SK-N-MC (cell line): Measurements from ENCODE around the gene BCL11B.

Source experiments
- DNase-seq: peaks from one replicate; pipeline ENCODE4 v3.0.0-alpha.2; 2011; ENCODE audit warnings: low read depth, low spot score
- H3K27ac ChIP-seq: fragments of 200-600 bp; sonication (generic); 2 replicates; pipeline ENCODE4 v1.5.1; 2016; ENCODE audit warnings: mixed run types
- H3K36me3 ChIP-seq: fragments of 200-600 bp; sonication (generic); 2 replicates; pipeline ENCODE4 v1.6.1; 2017; ENCODE audit warnings: antibody characterized with exemption, low read length, mixed read lengths; ENCODE audit not compliant: insufficient read depth
- H3K4me3 ChIP-seq: fragments of 200-600 bp; sonication (generic); 2 replicates; pipeline ENCODE4 v1.5.1; 2016
- H3K9ac ChIP-seq: fragments of 200-600 bp; sonication (generic); 2 replicates; pipeline ENCODE4 v1.8.0; 2017; ENCODE audit warnings: mixed run types, mixed read lengths; ENCODE audit not compliant: insufficient read length
- H3K9me3 ChIP-seq: fragments of 200-600 bp; sonication (generic); 2 replicates; pipeline ENCODE4 v1.6.1; 2017; ENCODE audit warnings: low read depth, mild to moderate bottlenecking, antibody characterized with exemption, low read length, moderate library complexity, mixed read lengths
- EZH2 ChIP-seq: fragments of 200-600 bp; sonication (generic); IDR thresholded peaks from one replicate; pipeline ENCODE4 v1.6.1; 2017; ENCODE audit warnings: antibody characterized with exemption
- FOXP2 ChIP-seq: optimal IDR thresholded peaks from 2 replicates; pipeline ENCODE3; 2011; ENCODE audit warnings: mild to moderate bottlenecking, moderate library complexity; ENCODE audit not compliant: insufficient read depth; ENCODE audit errors: extremely low read length, control extremely low read depth
- POLR2AphosphoS5 ChIP-seq: IDR thresholded peaks from 2 replicates; pipeline ENCODE4 v1.6.1; 2012; ENCODE audit warnings: mild to moderate bottlenecking, low read depth, low read length, borderline replicate concordance

Gene BCL11B

DNA sequence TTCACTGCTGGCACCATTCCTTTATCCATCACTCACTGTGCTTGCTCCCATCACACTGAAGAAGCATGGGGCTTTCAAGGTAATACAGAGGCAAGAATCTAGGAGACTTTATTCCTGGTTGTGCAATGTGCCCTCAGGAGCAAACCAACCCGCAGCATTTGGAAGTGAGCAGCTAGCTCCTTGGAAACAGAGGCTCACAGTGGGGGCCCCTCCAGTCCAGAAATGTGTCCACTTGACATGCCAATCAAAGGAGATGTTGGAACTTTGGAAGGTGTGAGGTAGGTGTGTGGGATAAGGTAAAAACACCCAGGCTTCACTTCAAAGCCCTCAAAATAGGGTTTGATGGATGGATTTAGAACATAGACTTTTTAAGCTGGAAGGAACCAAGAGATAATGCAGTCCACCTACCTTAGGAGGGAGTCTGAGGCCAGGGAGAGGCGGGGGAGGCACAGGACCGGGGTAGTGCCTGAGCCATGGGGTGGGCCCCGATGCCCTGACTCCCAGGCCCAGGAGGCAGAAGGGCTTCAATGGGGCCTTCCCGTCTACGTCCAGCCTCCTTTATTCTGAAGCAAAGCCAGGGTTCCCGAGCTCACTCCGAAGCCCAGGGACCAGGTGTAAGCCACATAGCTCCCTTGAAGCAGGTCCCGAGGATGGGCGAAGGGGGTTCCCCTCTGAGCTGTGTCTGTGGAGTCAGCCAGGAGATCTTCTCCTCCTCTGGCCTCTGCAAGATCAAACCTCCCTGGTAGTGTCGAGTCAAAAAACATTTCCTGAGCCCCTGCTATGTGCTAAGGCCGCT is 17.6 kb upstream of the BCL11B start:
- no peak overlapping the region for H3K4me3 ChIP-seq
- no peak for DNase-seq
- H3K9ac ChIP-seq = no peak overlapping the region
- no peaks in the 10 kb centered on the region for H3K36me3 ChIP-seq
- no peaks in the 10 kb centered on the region for H3K9me3 ChIP-seq
- TF ChIP-seq POLR2AphosphoS5 (no peak), FOXP2 (no peak), EZH2 (no peak)
- no peak overlapping the region for H3K27ac ChIP-seq

GRCh38 chr14:99288948-99289347 is 17.0 kb upstream of the BCL11B start:
- no peak for TF ChIP-seq FOXP2
- no peak overlapping the region for H3K27ac ChIP-seq
- no peak overlapping the region for H3K4me3 ChIP-seq
- H3K36me3 ChIP-seq = no peaks in the 10 kb centered on the region
- H3K9me3 ChIP-seq = no peaks in the 10 kb centered on the region
- H3K9ac ChIP-seq = no peak overlapping the region
- no peak for DNase-seq

DNA sequence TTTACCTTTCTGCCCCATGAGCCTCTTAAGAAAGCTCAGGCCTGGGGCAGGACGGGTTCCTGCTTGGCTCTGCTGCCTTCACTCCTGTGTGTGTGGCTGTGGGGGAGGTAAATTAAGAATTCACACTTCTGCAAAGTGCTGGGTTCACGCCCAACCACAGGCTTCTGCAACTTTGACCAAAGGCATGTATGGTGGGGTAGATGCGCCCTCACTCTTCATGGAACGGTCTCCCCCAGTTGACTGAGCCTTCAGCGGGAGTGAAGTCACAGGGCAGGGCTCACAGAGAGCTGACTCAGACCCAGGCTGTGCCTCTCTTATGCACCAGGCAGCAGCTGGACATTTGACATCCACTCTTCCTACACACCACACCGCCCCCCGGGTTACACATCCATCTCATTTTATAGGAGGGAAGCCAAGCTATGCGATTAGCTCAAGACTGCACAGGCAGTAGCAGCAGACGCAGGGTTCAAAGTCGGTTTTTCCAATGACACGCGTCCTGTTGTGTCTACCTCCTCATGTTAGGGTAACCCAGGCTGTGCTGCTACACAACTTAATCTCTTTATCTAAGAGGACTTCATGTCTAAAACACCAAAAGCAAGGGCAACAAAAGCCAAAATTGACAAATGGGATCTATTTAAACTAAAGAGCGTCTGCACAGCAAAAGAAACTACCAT is 15.4 kb upstream of the BCL11B start:
- no peak for TF ChIP-seq FOXP2
- Histone ChIP-seq H3K9me3 (no peaks in the 10 kb centered on the region), H3K4me3 (no peak overlapping the region), H3K9ac (no peak overlapping the region), H3K36me3 (no peaks in the 10 kb centered on the region), H3K27ac (no peak overlapping the region)
- DNase-seq = no peak

DNA sequence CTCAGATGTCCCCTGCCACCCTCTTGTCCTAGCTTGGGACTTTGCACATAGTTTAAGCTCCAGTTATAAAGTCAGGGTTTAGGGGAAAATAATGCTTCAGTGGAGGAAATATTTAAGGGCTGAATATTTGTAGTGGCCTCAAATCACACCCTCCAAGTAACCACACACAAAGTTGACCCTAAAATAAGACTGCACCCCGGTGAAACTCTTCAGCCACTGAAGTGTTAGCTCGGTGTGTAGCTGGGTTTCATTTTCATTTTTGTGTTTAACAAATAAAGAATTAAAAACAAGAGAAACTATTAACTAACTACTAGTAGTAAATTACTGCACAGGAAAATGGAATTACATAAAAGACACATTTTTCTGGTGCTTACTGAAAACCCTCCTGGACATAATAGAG is 14.8 kb upstream of the BCL11B start:
- no peaks in the 10 kb centered on the region for H3K9me3 ChIP-seq
- no peak for DNase-seq
- no peaks in the 10 kb centered on the region for H3K36me3 ChIP-seq
- no peak overlapping the region for H3K4me3 ChIP-seq
- no peak overlapping the region for H3K27ac ChIP-seq
- TF ChIP-seq POLR2AphosphoS5 (no peak), EZH2 (no peak), FOXP2 (no peak)
- no peak overlapping the region for H3K9ac ChIP-seq

GRCh38 chr14:99284254-99285004 is 12.4 kb upstream of the BCL11B start:
- Histone ChIP-seq H3K9me3 (no peaks in the 10 kb centered on the region), H3K4me3 (no peak overlapping the region), H3K9ac (no peak overlapping the region), H3K27ac (no peak overlapping the region), H3K36me3 (no peaks in the 10 kb centered on the region)
- DNase-seq = no peak
- TF ChIP-seq FOXP2 (no peak), POLR2AphosphoS5 (no peak), EZH2 (no peak)

GRCh38 chr14:99282261-99283050 is 10.5 kb upstream of the BCL11B start:
- Histone ChIP-seq H3K4me3 (no peak overlapping the region), H3K9me3 (no peaks in the 10 kb centered on the region), H3K9ac (no peak overlapping the region), H3K27ac (no peak overlapping the region), H3K36me3 (no peaks in the 10 kb centered on the region)
- no peak for TF ChIP-seq FOXP2
- no peak for TF ChIP-seq POLR2AphosphoS5
- no peak for TF ChIP-seq EZH2
- no peak for DNase-seq

DNA sequence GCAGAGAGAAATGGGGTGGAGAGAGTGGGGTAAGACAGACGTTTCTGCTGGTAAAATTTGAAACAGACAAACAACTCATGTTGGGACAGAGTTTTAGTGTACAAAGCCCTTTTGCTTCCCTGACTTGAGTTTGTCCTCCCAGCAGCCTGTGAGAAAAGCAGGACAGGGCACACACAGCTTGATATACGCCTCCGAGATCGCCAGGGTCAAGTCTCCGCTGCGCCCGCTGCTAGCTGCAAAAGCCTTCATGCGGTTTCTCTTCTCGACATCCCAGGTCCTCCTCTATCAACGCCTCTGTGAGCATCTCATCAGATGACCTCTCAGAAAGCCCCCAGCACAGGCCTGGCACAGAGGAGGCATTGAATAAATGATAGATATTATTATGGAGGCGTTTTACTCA is 9.4 kb upstream of the BCL11B start:
- H3K9ac ChIP-seq = no peak overlapping the region
- H3K27ac ChIP-seq = no peak overlapping the region
- DNase-seq = no peak
- H3K36me3 ChIP-seq = no peaks in the 10 kb centered on the region
- H3K4me3 ChIP-seq = no peak overlapping the region
- TF ChIP-seq EZH2 = no peak
- no peak for TF ChIP-seq POLR2AphosphoS5
- TF ChIP-seq FOXP2 = no peak
- H3K9me3 ChIP-seq = no peaks in the 10 kb centered on the region

- Histone ChIP-seq H3K27ac (no peak overlapping the region), H3K9ac (no peak overlapping the region), H3K36me3 (no peaks in the 10 kb centered on the region), H3K4me3 (no peak overlapping the region), H3K9me3 (no peaks in the 10 kb centered on the region)
- no peak for DNase-seq
- TF ChIP-seq POLR2AphosphoS5 (no peak), FOXP2 (no peak), EZH2 (no peak)
These were observed 8.9 kb upstream of the BCL11B start for GRCh38 chr14:99280852-99281251.
